ENCODE measurements around the gene BNC2. TPM values are rescaled to one million over a fixed set of nuclear protein-coding genes. Genes with fewer than 3 reads are reported as not detected.

The BNC2 gene
- total RNA-seq, 6 experiments from 2014 or later: 0.22 to 0.80 (median 0.36) TPM

- 84% methylated on average over 3 of the region's 3 CpGs for WGBS (ENCODE audit: insufficient coverage, low coverage, low lambda C conversion rate, missing lambda C conversion rate)
Observed at GRCh38 chr9:16545639-16546038, 324.8 kb downstream of the BNC2 start.

DNA sequence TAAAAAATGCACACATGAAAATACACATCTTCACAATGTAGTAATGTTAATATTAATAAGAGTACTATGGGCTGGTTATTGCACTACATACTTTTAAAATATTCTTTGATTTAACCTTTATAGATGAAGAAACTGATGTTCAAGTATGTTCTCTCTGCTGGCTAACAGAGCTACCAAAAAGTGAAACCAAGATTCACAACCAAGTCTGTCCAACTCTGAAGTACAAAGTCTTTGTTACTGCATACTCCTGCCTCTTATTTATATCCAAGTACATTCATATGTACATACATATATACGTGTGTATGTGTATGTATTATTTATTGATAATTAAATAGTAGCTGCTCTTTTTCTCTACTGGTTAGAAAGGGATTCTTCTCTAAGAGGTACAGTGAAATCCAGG is 325.6 kb downstream of the BNC2 start:
- intact Hi-C loops (cut with DNase I): no loop called here
- ATAC-seq: peak in 2 of 4 donors; percentile 25 to 48
- no peak for TF ChIP-seq POLR2A (IDR thresholded peaks at IDR 0.05)
- TF ChIP-seq, protein P1, sequence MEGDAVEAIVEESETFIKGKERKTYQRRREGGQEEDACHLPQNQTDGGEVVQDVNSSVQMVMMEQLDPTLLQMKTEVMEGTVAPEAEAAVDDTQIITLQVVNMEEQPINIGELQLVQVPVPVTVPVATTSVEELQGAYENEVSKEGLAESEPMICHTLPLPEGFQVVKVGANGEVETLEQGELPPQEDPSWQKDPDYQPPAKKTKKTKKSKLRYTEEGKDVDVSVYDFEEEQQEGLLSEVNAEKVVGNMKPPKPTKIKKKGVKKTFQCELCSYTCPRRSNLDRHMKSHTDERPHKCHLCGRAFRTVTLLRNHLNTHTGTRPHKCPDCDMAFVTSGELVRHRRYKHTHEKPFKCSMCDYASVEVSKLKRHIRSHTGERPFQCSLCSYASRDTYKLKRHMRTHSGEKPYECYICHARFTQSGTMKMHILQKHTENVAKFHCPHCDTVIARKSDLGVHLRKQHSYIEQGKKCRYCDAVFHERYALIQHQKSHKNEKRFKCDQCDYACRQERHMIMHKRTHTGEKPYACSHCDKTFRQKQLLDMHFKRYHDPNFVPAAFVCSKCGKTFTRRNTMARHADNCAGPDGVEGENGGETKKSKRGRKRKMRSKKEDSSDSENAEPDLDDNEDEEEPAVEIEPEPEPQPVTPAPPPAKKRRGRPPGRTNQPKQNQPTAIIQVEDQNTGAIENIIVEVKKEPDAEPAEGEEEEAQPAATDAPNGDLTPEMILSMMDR (IDR thresholded peaks at IDR 0.05): no peak

More at GRCh38 chr9:16545639-16546038, 324.8 kb downstream of the BNC2 start:
- Histone ChIP-seq H3K27ac (no peak overlapping the region), H3K4me3 (no peak overlapping the region), H3K4me1 (no peaks in the 10 kb centered on the region), H3K36me3 (no peaks in the 10 kb centered on the region), H3K9me3 (no peaks in the 10 kb centered on the region), H3K27me3 (no peaks in the 10 kb centered on the region)
- ATAC-seq (no peak), DNase-seq (no peak)
- intact Hi-C loops (cut with DNase I): no loop called here
- TF ChIP-seq POLR2A (IDR thresholded peaks at IDR 0.05): no peak
- TF ChIP-seq, protein P1 (IDR thresholded peaks at IDR 0.05): no peak

DNA sequence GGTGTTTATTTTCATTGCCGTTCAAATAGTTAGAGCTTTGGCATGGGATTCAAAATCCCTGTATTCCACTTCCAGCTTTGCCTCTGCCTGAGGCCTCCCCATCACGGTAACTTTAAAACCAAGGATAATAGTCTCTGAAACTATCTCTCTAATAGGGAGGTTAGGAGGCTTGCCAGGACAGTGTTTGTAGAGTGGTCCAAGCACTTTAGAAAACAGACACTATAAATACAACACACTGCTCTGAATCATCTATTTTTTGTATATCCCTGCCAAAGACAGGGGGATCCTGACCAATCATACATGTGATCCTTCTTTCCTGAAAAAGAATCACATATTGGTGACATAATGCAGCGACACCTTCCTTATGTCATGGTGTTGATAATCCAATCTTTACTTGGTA is 326.8 kb downstream of the BNC2 start:
- no peak for DNase-seq
- no peaks in the 10 kb centered on the region for H3K36me3 ChIP-seq
- no peak overlapping the region for H3K27ac ChIP-seq
- no peak overlapping the region for H3K4me3 ChIP-seq
- TF ChIP-seq, protein P1 (IDR thresholded peaks at IDR 0.05): no peak
- TF ChIP-seq POLR2A (IDR thresholded peaks at IDR 0.05): no peak
- no peaks in the 10 kb centered on the region for H3K27me3 ChIP-seq
- no peaks in the 10 kb centered on the region for H3K4me1 ChIP-seq
- 71% methylated on average over 3 of the region's 3 CpGs for WGBS (ENCODE audit: insufficient coverage, low coverage, low lambda C conversion rate, missing lambda C conversion rate)
- no peak for ATAC-seq
- no peaks in the 10 kb centered on the region for H3K9me3 ChIP-seq
- intact Hi-C loops (cut with DNase I): no loop called here

More for the DNA sequence above, 325.6 kb downstream of the BNC2 start:
- no peak overlapping the region for H3K27ac ChIP-seq
- H3K36me3 ChIP-seq: no peaks in the 10 kb centered on the region
- 42% methylated on average over 1 of the region's 1 CpG for WGBS (ENCODE audit: insufficient coverage, low coverage, low lambda C conversion rate, missing lambda C conversion rate)
- no peak overlapping the region for H3K4me3 ChIP-seq
- no peaks in the 10 kb centered on the region for H3K9me3 ChIP-seq
- no peaks in the 10 kb centered on the region for H3K27me3 ChIP-seq
- H3K4me1 ChIP-seq: no peaks in the 10 kb centered on the region
- no peak for DNase-seq

DNA sequence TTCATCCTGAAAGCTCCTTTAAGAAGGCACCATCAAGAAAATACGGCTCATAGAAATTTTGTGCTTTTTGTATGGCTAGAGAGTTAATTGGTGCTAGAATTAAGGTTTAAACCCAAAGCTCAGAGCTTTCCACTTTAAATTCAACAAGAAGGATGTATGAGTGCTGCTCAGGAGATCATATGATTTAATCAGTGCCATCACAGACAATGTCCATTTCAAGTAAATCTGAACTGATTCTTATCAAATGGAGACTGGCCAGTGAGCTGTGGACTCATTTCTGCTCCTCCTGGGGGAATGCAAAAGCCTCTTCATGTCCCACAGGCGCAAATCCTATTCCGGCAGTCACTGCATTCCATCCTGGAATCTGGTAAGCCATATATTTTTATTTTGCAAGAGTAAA is 327.2 kb downstream of the BNC2 start:
- 93% methylated on average over 3 of the region's 3 CpGs for WGBS (ENCODE audit: insufficient coverage, low coverage, low lambda C conversion rate, missing lambda C conversion rate)
- no peak for ATAC-seq
- intact Hi-C loops (cut with DNase I): no loop called here

More for the DNA sequence above, 327.2 kb downstream of the BNC2 start:
- H3K4me1 ChIP-seq: no peaks in the 10 kb centered on the region
- H3K4me3 ChIP-seq: no peak overlapping the region
- H3K9me3 ChIP-seq: no peaks in the 10 kb centered on the region
- TF ChIP-seq, protein P1 (IDR thresholded peaks at IDR 0.05): no peak
- TF ChIP-seq POLR2A (IDR thresholded peaks at IDR 0.05): no peak
- DNase-seq: no peak
- no peak overlapping the region for H3K27ac ChIP-seq
- H3K36me3 ChIP-seq: no peaks in the 10 kb centered on the region
- H3K27me3 ChIP-seq: no peaks in the 10 kb centered on the region

Data from right lobe of liver (tissue), 6 donors.